Prostate gland (tissue), 2 donors: ENCODE data around the gene HPS1. TPM values are rescaled to one million over a fixed set of nuclear protein-coding genes. Genes with fewer than 3 reads are reported as not detected.

Experiments used
- DNase-seq: peaks from one replicate; pipeline ENCODE4 v3.0.0-alpha.2; 2019; ENCODE audit warnings: low spot score
- H3K27ac ChIP-seq, 2 donors: fragments of 200-600 bp; sonication (generic); 2 replicates each; pipeline ENCODE4 v1.5.1; 2017 to 2019
- H3K27me3 ChIP-seq: fragments of 200-600 bp; sonication (generic); replicated peaks from 2 replicates; pipeline ENCODE4 v1.5.1; 2019; ENCODE audit not compliant: insufficient read depth
- H3K36me3 ChIP-seq, 2 donors: fragments of 200-600 bp; sonication (generic); 1 replicate in 1 of 2; 2 replicates in 1 of 2; pipeline versions ENCODE4 v1.5.1 to v1.8.1; 2017 to 2019
- H3K4me1 ChIP-seq: fragments of 200-600 bp; sonication (generic); replicated peaks from 2 replicates; pipeline ENCODE4 v1.5.1; 2019
- H3K4me3 ChIP-seq, 2 donors: fragments of 200-600 bp; sonication (generic); 2 replicates each; pipeline ENCODE4 v1.5.1; 2017 to 2019
- H3K9me3 ChIP-seq: fragments of 200-600 bp; sonication (generic); 2 replicates; pipeline ENCODE4 v1.5.1; 2017
- CTCF ChIP-seq, 4 experiments: fragments of 200-600 bp in 2 of 4; fragments of 450-650 bp in 2 of 4; sonication (generic) in 2 of 4; IDR thresholded peaks; 1 replicate in 3 of 4; 2 replicates in 1 of 4; pipeline ENCODE4 v1.5.1; 2016 to 2019; ENCODE audit warnings: antibody characterized with exemption in 4 of 4, mild to moderate bottlenecking in 2 of 4, moderate library complexity in 2 of 4
- POLR2A ChIP-seq: fragments of 450-650 bp; IDR thresholded peaks from one replicate; pipeline ENCODE4 v1.6.1; 2016; ENCODE audit warnings: antibody characterized with exemption, mild to moderate bottlenecking
- POLR2AphosphoS5 ChIP-seq: sonication (generic); formaldehyde crosslinking; IDR thresholded peaks from one replicate; pipeline ENCODE4 v1.6.1; 2017; ENCODE audit warnings: antibody characterized with exemption
- WGBS: methylation state at CpG from one replicate; pipeline ENCODE4 v1.1.5; 2018; 5-methylcytosine and 5-hydroxymethylcytosine counted together
- intact Hi-C: fragments of 100-400 bp; cut with DNase I; formaldehyde crosslinking; loops from one replicate; pipeline ENCODE4 v1.14.2; 2022
- total RNA-seq, 2 donors: library from RNA; depleted of rRNA; stranded (reverse); fragments of >200 nt; gene quantifications; one replicate each; pipeline ENCODE4 v1.1.0, GENCODE V29; 2016

HPS1 gene
- total RNA-seq, 2 donors from 2014 or later = 59.9 to 93.6 TPM

- no peak for TF ChIP-seq POLR2A
- no peak for TF ChIP-seq CTCF (IDR thresholded peaks at IDR 0.05)
- TF ChIP-seq POLR2AphosphoS5 = no peak
- H3K4me1 ChIP-seq = no peaks in the 10 kb centered on the region
- no peak overlapping the region for H3K27ac ChIP-seq
- no peaks in the 10 kb centered on the region for H3K9me3 ChIP-seq
- no peaks in the 10 kb centered on the region for H3K27me3 ChIP-seq
- WGBS = 89% methylated on average over 11 of the region's 19 CpGs
- no peak for DNase-seq
- intact Hi-C loops = no loop called here
- no peaks in the 10 kb centered on the region for H3K36me3 ChIP-seq
- H3K4me3 ChIP-seq = no peak overlapping the region
Observed at GRCh38 chr10:98417481-98417959, 29.2 kb downstream of the HPS1 start.

GRCh38 chr10:98416606-98417388, 29.9 kb downstream of the HPS1 start:
- H3K4me3 ChIP-seq = no peak overlapping the region
- no peaks in the 10 kb centered on the region for H3K4me1 ChIP-seq
- TF ChIP-seq POLR2A (no peak), CTCF (IDR thresholded peaks at IDR 0.05) (no peak), POLR2AphosphoS5 (no peak)
- H3K27me3 ChIP-seq = no peaks in the 10 kb centered on the region
- intact Hi-C loops = no loop called here
- no peaks in the 10 kb centered on the region for H3K36me3 ChIP-seq
- 89% methylated on average over 18 of the region's 18 CpGs for WGBS
- no peak for DNase-seq
- no peaks in the 10 kb centered on the region for H3K9me3 ChIP-seq
- no peak overlapping the region for H3K27ac ChIP-seq

DNA sequence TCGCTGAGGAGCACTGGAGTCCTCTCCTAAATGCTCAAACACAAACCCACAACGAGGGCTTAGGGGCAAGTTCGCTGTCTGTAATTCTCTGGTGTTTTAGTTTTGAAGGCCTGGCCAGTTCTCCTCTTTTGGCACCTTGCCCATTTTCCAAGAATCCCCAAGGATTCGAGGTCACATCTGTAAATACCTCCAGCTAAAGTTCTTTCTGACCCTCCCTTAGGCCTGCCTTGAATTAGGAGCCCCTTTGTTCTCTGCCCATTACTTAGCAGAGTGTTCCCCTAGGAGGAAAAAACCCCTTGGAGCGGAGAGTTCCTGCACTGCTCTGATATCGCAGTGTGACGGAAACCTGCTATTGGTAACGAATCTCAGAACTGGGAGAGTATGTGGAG, 31.0 kb downstream of the HPS1 start:
- WGBS = 66% methylated on average over 8 of the region's 8 CpGs
- TF ChIP-seq CTCF (IDR thresholded peaks at IDR 0.05) (no peak), POLR2A (no peak), POLR2AphosphoS5 (no peak)
- H3K4me3 ChIP-seq = no peak overlapping the region
- peak overlapping the region; percentile 63 to 64 for H3K27ac ChIP-seq
- DNase-seq = no peak
- no peaks in the 10 kb centered on the region for H3K9me3 ChIP-seq
- no peaks in the 10 kb centered on the region for H3K4me1 ChIP-seq
- intact Hi-C loops = no loop called here
- H3K36me3 ChIP-seq = no peaks in the 10 kb centered on the region
- H3K27me3 ChIP-seq = no peaks in the 10 kb centered on the region

DNA sequence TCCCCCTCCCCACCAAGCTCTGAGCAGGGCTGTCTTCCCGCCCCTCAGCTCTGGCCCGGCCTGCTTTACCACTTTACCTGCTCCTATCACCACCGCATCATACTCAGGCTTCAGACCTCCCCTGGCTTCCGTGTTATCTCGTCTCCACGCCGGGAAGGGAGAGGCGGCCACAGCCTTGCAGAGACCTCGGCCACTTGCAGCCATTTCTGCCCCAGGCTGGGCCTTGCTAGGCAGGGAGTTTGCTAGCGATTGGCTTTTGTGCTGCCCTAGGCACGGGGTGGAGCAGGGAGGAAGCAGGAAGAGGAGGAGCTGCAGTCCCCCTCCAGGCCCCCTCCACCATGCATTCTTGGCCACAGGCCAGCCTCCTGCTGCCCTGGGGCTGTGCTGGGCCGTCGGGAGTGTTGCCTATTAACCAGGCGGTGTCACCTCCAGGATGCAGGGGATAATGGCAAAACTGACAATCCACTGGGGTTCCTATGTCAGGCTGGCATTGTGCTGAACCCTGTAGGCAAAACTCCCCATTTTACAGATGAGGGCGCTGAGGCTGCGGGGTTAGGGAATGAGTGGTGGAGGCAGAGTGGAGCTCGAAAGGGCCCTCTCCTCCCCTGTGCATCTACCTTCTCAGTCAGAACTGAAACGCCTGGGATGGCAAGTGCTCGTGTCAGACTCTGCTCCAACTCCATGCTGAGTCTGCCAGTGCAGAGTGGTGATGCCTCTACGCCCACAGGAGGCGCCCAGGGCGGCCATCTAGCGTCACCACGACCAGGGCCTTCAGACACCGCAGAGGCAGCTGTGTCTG, 31.6 kb downstream of the HPS1 start, which contains the start of gene PYROXD2:
PYROXD2 (minus strand) TSS at position 251 of the 799 bp plus-strand sequence; CDS start at position 204, 47 bp downstream.
- H3K4me3 ChIP-seq = peak within 1 kb of the TSS; percentile 40 to 47
- peak; percentile 88 for DNase-seq
- intact Hi-C loops = no loop called here
- peak within 1 kb of the TSS; percentile 63 to 64 for H3K27ac ChIP-seq
- no peaks in the 10 kb centered on the region for H3K36me3 ChIP-seq
- TF ChIP-seq CTCF (IDR thresholded peaks at IDR 0.05) (no peak), POLR2A (peak; percentile 80), POLR2AphosphoS5 (peak; percentile 88)
- no peaks in the 10 kb centered on the region for H3K27me3 ChIP-seq
- H3K4me1 ChIP-seq = no peaks in the 10 kb centered on the region
- WGBS = 29% methylated on average over 25 of the region's 25 CpGs
- no peaks in the 10 kb centered on the region for H3K9me3 ChIP-seq
